Kidney (tissue), 14 donors: ENCODE data around the gene RNF152. TPM values are rescaled to one million over a fixed set of nuclear protein-coding genes. Genes with fewer than 3 reads are reported as not detected.
A peak's percentile ranks its signal among the peaks of the same experiment; 100 is the strongest.

Experiments used
- DNase-seq, 5 donors: peaks; one replicate each; pipeline ENCODE4 v3.0.0-alpha.2; 2013 to 2020
- FAIRE-seq: peaks from 2 replicates; lab custom pipeline; 2012; peaks lifted over from hg19 to GRCh38; lab: Jason Lieb, UNC
- H3K27ac ChIP-seq, 2 donors: one replicate each; pipeline ENCODE4 v1.7.0; 2013; ENCODE audit warnings: low read depth in 2 of 2, low read length in 2 of 2, inconsistent platforms in 1 of 2
- H3K27me3 ChIP-seq: one replicate; pipeline ENCODE4 v1.7.1; 2013; ENCODE audit warnings: low read length, inconsistent platforms; ENCODE audit not compliant: control insufficient read depth, insufficient read depth
- H3K36me3 ChIP-seq, 3 donors: one replicate each; pipeline versions ENCODE4 v1.7.0 to v1.7.1; 2013; ENCODE audit warnings: low read length in 3 of 3, control low read depth in 1 of 3, inconsistent platforms in 1 of 3; ENCODE audit not compliant: insufficient read depth in 3 of 3, control insufficient read depth in 2 of 3
- H3K4me1 ChIP-seq, 3 donors: one replicate each; pipeline versions ENCODE4 v1.7.0 to v1.7.1; 2013; ENCODE audit warnings: low read length in 3 of 3, inconsistent platforms in 1 of 3, low read depth in 1 of 3; ENCODE audit not compliant: control insufficient read depth in 2 of 3, insufficient read depth in 2 of 3
- H3K4me3 ChIP-seq, 3 donors: one replicate each; pipeline versions ENCODE4 v1.7.0 to v1.8.1; 2013; ENCODE audit warnings: low read length in 3 of 3, control low read depth in 1 of 3, inconsistent platforms in 1 of 3
- H3K9ac ChIP-seq, 3 donors: one replicate each; pipeline versions ENCODE4 v1.7.0 to v1.7.1; 2013; ENCODE audit warnings: low read length in 3 of 3, control low read depth in 1 of 3, inconsistent platforms in 1 of 3
- H3K9me3 ChIP-seq, 3 donors: one replicate each; pipeline versions ENCODE4 v1.7.0 to v1.7.1; 2013; ENCODE audit warnings: low read length in 3 of 3, control low read depth in 1 of 3, inconsistent platforms in 1 of 3; ENCODE audit not compliant: control insufficient read depth in 2 of 3, insufficient read depth in 1 of 3
- intact Hi-C: fragments of 100-400 bp; cut with DNase I; formaldehyde crosslinking; loops from one replicate; pipeline ENCODE4 v1.11.1; 2022
- polyA plus RNA-seq: library from polyadenylated mRNA; stranded (reverse); fragments of 350-450 nt; fragmentation: Illumina TruSeq; extraction: RNeasy Lipid Tissue Mini Kit (QIAGEN cat#74804); gene quantifications from one replicate; pipeline ENCODE4 v1.2.3, GENCODE V29; 2014; ENCODE audit warnings: low read depth, low replicate concordance; ENCODE audit not compliant: insufficient read depth
- total RNA-seq: library from RNA; stranded (reverse); fragmentation: NEBNext Ultra II Directional; extraction: Animal tissue kit (Norgen Biotek cat#: 25700); gene quantifications from one replicate; pipeline ENCODE4 v1.2.1, GENCODE V29; 2021
- TF ChIP-seq, protein P1 (sequence below): IDR thresholded peaks from 3 replicates; pipeline ENCODE4 v1.5.1; 2012; ENCODE audit warnings: mild to moderate bottlenecking, moderate library complexity, borderline replicate concordance; ENCODE audit not compliant: insufficient read depth; ENCODE audit errors: extremely low read depth
- donor health status: control.
- donor health status: control.
- donor health status: control.
- donor health status: control.
- donor health status: control.
- donor health status: DM: yes; HTN: yes; CAD: no.
- donor health status: Normal renal cell carcinoma (clear cell type).

The RNF152 gene
- total and polyA plus RNA-seq, 2 donors from 2014 or later: 37.6 to 45.0 TPM

DNA sequence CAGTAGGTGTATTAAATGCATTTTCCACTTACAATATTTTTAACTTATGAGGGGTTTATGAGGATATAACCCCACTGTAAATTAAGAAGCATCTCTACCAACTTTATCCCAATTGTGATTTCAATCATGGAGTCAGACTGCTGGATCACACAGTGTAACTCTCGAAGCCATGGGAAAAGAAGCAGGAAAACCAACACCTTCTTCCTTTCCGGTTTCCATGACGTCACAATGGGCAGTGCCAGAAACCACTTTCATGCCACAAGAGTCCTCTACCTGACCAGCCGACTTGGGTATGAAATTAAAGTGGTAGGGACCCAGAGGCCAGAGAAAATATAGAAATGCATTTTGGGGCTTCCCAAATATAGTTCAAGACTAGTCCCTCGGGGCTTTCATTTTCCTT, 4.2 kb downstream of the RNF152 start:
- H3K27me3 ChIP-seq: no peaks in the 10 kb centered on the region
- DNase-seq (no peak), FAIRE-seq (no peak)
- H3K36me3 ChIP-seq: peaks cover 2 to 79% (median 25%) of the 10 kb centered on the region in 3 donors
- intact Hi-C loops: loop anchor here (10.0 kb wide), 1 partner anchor 254 kb away; no protein-coding TSS in a partner anchor
- H3K9me3 ChIP-seq: no peaks in the 10 kb centered on the region
- no peak overlapping the region for H3K9ac ChIP-seq
- TF ChIP-seq, protein P1, sequence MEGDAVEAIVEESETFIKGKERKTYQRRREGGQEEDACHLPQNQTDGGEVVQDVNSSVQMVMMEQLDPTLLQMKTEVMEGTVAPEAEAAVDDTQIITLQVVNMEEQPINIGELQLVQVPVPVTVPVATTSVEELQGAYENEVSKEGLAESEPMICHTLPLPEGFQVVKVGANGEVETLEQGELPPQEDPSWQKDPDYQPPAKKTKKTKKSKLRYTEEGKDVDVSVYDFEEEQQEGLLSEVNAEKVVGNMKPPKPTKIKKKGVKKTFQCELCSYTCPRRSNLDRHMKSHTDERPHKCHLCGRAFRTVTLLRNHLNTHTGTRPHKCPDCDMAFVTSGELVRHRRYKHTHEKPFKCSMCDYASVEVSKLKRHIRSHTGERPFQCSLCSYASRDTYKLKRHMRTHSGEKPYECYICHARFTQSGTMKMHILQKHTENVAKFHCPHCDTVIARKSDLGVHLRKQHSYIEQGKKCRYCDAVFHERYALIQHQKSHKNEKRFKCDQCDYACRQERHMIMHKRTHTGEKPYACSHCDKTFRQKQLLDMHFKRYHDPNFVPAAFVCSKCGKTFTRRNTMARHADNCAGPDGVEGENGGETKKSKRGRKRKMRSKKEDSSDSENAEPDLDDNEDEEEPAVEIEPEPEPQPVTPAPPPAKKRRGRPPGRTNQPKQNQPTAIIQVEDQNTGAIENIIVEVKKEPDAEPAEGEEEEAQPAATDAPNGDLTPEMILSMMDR: no peak
- H3K4me3 ChIP-seq: peak overlapping the region in 2 of 3 donors; percentile 2 to 92
- H3K27ac ChIP-seq: no peak overlapping the region
- H3K4me1 ChIP-seq: peaks cover 0 to 15% (median 9%) of the 10 kb centered on the region in 3 donors

DNA sequence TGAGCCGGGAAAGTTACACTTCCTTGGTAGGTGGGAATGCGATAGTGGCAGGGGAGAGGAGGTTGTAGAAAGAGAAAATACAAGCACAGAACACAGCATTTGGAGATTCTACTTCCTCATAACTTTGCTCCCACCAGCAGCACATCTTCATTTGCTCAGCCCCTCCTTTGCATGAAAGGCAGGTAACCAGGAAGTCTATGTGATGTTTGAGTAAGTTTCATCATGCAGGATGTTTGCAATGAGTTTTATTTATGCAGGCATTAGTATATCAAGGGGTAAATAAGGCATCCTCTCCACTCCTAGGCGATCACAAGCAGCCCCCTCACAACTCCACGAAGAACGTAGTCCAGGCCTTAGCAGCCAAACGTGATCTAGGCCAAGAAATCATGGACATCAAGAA, 5.0 kb downstream of the RNF152 start:
- Histone ChIP-seq H3K4me3 (peak overlapping the region in 1 of 3 donors; percentile 23), H3K9ac (no peak overlapping the region), H3K9me3 (no peaks in the 10 kb centered on the region), H3K4me1 (peaks cover 0 to 15% (median 9%) of the 10 kb centered on the region in 3 donors), H3K27me3 (no peaks in the 10 kb centered on the region), H3K27ac (no peak overlapping the region), H3K36me3 (peaks cover 2 to 81% (median 25%) of the 10 kb centered on the region in 3 donors)
- FAIRE-seq (no peak), DNase-seq (no peak)
- TF ChIP-seq, protein P1: no peak
- intact Hi-C loops: loop anchor here (10.0 kb wide), 1 partner anchor 253 kb away; no protein-coding TSS in a partner anchor

DNA sequence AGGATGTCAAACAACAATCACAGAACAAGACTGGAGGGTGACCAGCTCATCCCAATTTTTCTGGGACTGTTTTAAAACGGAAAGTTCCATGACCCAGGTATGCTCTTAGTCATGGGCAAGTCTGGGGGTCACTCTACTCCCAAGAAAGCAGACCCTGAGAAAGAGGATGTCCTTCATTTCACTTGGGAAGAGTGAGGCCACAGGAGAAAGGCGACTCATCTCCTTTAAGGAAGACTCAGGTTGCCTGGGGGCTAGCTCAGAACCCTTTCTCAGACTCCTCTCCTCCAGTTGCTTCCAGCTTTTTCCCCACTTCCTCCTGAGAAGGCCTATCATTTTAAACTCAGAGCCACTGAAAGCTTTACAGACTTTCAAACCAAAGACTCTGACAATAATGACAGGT, 9.3 kb downstream of the RNF152 start:
- H3K27me3 ChIP-seq: no peaks in the 10 kb centered on the region
- DNase-seq (no peak), FAIRE-seq (no peak)
- no peak overlapping the region for H3K4me3 ChIP-seq
- TF ChIP-seq, protein P1: no peak
- H3K27ac ChIP-seq: no peak overlapping the region
- no peak overlapping the region for H3K9ac ChIP-seq
- H3K9me3 ChIP-seq: no peaks in the 10 kb centered on the region
- intact Hi-C loops: loop anchor here (10.0 kb wide), 1 partner anchor 249 kb away; no protein-coding TSS in a partner anchor
- H3K36me3 ChIP-seq: peaks cover 2 to 42% (median 20%) of the 10 kb centered on the region in 3 donors
- peaks cover 0 to 10% (median 5%) of the 10 kb centered on the region in 3 donors for H3K4me1 ChIP-seq
